GM11168 (cell line): ENCODE data around the gene SLC22A5.

Experiments
- in situ Hi-C: fragments of 300-500 bp; cut with MboI; formaldehyde crosslinking; loops from one replicate; pipeline ENCODE4 v1.12.0; 2022; ENCODE audit warnings: low sequenced_read_pairs; ENCODE audit not compliant: unreplicated experiment

The SLC22A5 gene

GRCh38 chr5:132364319-132364718, 5.2 kb upstream of the SLC22A5 start:
- in situ Hi-C loops, result no loop called here

DNA sequence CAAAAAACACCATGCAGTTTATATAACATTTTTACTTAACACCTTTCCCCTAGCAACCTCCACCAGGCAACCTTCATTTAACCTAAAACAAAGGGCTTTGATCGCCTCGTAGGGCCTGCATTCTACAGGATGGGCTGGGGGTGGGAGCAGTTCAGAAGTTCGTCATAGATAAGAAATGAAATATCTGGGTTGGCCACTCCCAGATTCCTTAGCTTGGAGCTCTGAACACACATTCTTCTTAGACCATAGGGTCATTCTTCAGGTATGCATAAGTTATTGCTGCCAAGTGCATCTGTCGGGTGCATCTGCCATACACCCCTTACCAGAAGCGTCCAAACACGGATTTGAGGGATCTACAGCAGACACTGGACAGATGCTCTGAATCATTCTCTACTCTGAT, 4.3 kb upstream of the SLC22A5 start:
- in situ Hi-C loops, result no loop called here

DNA sequence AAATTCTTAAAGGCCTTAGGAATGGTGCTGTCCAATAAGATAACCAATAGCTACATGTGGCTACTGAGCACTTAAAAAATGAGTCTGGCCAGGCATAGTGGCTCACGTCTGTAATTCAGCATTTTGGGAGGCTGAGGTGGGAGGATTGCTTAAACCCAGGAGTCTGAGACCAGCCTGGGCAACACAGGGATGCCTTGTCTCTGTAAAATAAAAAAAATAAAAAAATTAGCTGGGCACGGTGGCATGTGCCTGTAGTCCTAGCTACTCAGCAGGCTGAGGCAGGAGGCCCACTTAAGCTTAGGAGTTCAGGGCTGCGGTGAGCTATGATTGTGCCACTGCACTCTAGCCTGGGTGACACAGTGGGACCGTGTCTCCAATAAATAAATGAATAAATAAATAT, 1.3 kb upstream of the SLC22A5 start:
- in situ Hi-C loops, result no loop called here

- in situ Hi-C loops, result no loop called here
Observed at GRCh38 chr5:132369007-132369473, 470 bp upstream of the SLC22A5 start.

- in situ Hi-C loops, result no loop called here
Observed at GRCh38 chr5:132370181-132370970, 866 bp downstream of the SLC22A5 start.

DNA sequence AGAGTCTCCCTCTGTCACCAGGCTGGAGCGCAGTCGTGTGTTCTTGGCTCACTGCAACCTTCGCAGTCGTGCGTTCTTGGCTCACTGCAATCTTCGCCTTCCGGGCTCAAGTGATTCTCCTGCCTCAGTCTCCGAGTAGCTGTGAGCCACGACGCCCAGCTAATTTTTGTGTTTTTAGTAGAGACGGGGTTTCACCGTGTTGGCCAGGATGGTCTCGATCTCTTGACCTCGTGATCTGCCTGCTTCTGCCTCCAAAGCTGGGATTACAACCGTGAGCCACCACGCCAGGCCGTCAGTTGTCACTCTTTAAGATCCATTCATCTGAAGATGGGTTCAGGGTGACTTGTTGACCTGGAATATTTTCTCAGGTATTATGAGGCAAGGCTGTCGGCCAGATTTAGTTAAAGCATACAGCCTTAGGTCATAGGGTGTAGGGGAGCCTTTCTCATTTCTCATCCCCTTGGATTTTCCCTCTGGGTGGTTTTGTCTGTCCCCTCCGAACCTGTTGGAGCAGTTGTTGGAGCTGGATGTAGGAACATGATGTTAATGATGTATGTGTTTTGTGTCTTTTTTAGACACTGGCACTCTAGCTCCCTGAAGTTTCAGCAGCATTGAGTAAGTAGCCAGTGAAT, 1.6 kb downstream of the SLC22A5 start:
- in situ Hi-C loops, result no loop called here

GRCh38 chr5:132371603-132371994, 2.1 kb downstream of the SLC22A5 start:
- in situ Hi-C loops, result no loop called here

GRCh38 chr5:132372127-132372526, 2.6 kb downstream of the SLC22A5 start:
- in situ Hi-C loops, result no loop called here

GRCh38 chr5:132372542-132372941, 3.0 kb downstream of the SLC22A5 start:
- in situ Hi-C loops, result no loop called here

- in situ Hi-C loops, result no loop called here
Observed at GRCh38 chr5:132375957-132376356, 6.4 kb downstream of the SLC22A5 start.

GRCh38 chr5:132376694-132377641, 7.5 kb downstream of the SLC22A5 start:
- in situ Hi-C loops, result no loop called here

DNA sequence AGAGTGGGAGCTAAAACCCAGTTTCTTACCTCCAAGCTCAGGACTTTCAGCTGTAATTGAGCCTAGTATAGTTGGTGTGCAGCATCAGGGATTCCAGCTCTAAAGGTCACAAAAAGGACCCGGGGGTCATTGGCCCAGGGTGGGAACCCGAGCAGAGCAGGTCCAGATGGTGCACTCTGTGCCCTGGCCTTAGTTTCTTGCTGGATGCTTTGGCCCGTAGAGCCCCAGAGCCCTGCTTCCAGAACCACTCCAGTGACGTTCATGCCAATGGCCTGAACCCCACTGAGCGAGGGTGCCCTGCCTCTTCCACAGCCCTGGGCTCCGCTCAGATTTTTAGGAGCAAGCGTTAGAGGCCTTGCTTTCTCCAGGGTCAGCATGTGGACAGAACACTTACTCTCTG, 8.2 kb downstream of the SLC22A5 start:
- in situ Hi-C loops, result no loop called here

- in situ Hi-C loops, result no loop called here
Observed at GRCh38 chr5:132378580-132378979, 9.1 kb downstream of the SLC22A5 start.

- in situ Hi-C loops, result loop anchor here (5.0 to 10.0 kb wide), 2 partner anchors 122 to 445 kb away; no protein-coding TSS in a partner anchor
Observed at GRCh38 chr5:132380047-132380446, 10.5 kb downstream of the SLC22A5 start.

DNA sequence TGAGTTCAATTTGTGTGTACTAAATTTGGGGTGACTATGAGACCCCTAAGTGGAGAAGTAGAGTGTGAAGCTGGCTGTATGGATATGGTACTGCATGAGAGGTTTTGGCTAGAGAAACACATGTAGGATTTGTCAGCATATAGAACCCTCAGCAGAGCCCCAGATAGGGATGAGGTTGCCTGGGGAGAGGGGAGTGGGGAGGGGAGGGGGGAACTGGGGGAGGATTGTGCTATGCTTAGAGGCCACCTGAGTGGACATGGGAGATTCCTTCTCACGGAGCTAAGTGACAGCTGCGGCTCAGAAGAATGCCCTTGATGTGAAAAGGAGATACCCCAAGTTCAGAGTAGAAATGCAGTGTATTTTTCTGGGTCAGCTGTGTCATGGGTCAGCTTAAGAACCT, 11.2 kb downstream of the SLC22A5 start:
- in situ Hi-C loops, result loop anchor here (5.0 to 10.0 kb wide), 2 partner anchors 122 to 444 kb away; no protein-coding TSS in a partner anchor

GRCh38 chr5:132381614-132382013, 12.1 kb downstream of the SLC22A5 start:
- in situ Hi-C loops, result loop anchor here (5.0 to 10.0 kb wide), 2 partner anchors 121 to 443 kb away; no protein-coding TSS in a partner anchor

DNA sequence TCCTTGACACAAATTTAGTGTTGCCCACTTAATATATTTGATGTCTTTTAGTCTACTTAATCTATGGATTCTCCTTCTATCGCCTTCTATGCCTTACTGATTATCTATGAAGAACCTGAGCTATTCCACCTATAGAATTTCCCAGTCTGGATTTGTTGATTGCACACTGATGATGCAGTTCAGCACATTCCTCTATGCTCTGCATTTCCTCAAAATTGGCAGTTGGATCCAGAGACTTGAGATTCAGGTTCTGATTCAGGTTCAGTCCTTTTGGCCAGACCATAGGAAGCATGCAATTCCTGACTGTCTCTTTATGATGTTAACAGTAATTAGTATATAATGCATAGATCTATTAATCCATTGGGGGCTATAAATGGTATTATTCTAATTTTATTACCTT, 13.8 kb downstream of the SLC22A5 start:
- in situ Hi-C loops, result loop anchor here (5.0 to 10.0 kb wide), 2 partner anchors 119 to 442 kb away; no protein-coding TSS in a partner anchor

GRCh38 chr5:132383984-132384383, 14.5 kb downstream of the SLC22A5 start:
- in situ Hi-C loops, result loop anchor here (5.0 to 10.0 kb wide), 2 partner anchors 118 to 441 kb away; no protein-coding TSS in a partner anchor

DNA sequence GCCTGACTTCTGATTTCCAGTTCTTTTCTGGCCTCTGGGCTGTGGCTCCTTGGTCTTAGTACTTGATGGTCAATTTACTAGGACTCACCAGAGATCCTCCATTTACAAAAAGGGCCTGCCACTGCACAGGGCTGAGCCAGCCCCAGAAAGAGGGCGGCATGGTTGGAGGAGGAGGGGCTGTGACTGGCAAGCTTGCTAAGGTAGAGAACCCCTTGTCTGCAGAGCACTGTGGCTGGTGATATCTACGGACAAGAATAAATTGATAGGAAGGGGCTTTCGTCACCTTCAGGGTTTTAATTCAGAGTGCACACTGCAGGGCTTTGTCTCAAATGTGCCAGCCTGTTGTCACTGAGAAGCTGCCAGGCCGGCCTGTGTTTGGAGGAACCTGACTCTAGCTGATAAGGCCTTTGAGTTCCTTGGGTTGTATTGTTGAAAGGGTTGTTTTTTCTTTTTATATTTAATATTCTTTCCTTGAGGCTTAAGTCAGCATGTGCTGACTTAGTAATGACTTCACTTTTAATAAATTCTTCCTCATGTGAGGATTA, 15.1 kb downstream of the SLC22A5 start:
- in situ Hi-C loops, result loop anchor here (5.0 to 10.0 kb wide), 2 partner anchors 118 to 440 kb away; no protein-coding TSS in a partner anchor
